ENCODE measurements around the gene GRIPAP1.

Gene GRIPAP1

DNA sequence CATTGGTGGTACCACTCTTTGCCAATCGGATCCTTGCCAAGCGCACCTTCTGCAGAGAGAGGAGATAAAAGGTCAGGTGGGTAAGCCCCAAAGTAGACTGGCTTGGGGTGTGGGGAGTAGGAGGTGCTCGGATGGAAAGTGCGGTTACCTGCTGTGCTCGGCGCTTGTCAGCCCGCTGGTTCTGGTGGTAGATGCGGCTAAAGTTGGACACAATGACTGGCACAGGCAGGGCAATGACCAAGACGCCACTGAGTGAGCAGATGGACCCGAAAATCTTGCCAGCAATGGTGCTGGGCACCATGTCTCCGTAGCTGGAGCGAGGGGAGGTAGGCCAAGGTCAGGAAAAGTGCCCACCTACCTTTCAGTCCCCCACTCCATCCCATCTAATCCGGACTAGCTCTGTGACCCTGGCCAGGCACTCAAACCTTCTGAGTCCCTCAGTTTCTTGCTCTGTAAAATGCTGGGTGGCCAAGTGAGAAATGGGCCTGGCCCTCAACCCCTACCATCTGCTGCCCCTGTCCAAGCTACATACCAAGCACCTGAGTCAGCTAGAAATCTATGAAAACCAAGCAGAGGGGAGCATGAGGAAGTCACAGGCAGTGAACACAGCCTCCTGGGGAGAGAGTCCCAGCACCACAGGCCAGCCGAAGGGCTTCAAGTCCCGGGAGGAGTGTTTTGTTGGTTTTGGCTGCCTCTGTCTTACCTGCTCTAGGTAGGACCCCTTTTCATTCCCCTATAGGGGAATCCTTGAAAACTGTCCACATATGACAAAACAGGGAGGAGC, 35.1 kb downstream of the GRIPAP1 start:
- DNase-seq (ENCODE audit: low read depth, low spot score) = no peak
- H3K4me3 ChIP-seq (ENCODE audit: low read length) = no peak overlapping the region

DNA sequence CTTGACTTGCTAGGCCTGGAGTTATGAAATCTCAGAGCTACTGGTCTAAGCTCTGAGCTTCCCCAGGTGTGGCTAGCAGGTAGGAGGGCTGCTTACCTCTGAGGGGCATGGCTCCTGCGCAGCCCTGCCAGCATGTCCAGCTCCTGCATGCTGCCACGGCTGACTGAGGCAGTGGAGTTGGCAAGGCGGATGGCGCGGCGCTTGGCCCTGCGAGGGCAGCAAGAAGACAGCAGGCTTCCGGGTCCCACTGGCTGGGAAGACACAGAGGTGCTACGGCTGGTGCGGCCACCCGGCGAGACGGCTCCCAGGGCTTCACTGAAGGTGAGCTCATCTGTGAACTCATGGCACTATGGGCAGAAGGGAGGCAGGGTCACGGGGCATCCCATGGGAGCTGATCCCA, 36.1 kb downstream of the GRIPAP1 start:
- no peak overlapping the region for H3K4me3 ChIP-seq (ENCODE audit: low read length)
- no peak for DNase-seq (ENCODE audit: low read depth, low spot score)

DNA sequence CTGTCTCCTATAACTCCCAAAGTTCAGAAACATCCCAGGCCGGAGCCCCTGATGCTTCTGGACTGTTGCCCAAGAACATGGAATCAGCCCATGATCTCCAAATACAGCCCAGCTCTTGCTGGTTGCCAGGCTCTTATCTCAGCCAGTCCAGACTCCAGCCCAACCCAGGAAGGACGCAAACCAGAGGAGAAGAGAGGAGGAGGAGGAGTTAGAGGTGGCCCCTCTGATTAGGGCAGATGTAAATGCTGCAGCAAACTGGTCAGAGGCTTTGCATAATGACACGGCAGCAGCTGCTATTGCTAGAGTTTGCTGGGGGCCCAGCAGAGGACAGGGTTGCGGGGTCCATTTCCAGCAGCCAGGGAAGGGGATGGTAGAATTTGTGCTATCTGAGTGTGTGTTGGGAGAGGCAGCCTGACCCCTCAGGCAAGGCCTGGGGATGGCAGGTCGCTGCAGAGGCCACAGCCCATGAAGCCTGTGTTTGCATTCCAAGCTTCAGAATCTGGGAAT, 40.4 kb downstream of the GRIPAP1 start:
- no peak for DNase-seq (ENCODE audit: low read depth, low spot score)
- no peak overlapping the region for H3K4me3 ChIP-seq (ENCODE audit: low read length)

DNA sequence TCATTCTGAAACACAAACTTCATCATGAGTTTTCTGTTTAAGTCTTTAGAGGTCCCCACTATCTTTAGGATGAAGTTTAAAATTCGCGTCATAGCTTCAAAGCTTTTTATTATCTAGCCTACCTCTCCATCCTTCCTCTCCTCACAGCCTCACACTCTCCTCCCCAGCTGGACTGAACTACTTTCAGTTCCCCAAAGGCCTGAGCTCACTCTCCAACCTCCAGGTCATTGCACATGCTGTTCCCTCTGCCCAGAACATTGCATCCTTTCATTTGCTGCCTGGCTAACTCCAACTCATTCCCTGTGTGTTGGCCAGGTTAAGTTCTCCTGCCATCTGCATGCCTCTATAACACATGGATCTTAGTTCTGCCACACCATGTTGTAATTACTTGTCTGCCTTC, 41.8 kb downstream of the GRIPAP1 start:
- no peak overlapping the region for H3K4me3 ChIP-seq (ENCODE audit: low read length)
- no peak for DNase-seq (ENCODE audit: low read depth, low spot score)

DNA sequence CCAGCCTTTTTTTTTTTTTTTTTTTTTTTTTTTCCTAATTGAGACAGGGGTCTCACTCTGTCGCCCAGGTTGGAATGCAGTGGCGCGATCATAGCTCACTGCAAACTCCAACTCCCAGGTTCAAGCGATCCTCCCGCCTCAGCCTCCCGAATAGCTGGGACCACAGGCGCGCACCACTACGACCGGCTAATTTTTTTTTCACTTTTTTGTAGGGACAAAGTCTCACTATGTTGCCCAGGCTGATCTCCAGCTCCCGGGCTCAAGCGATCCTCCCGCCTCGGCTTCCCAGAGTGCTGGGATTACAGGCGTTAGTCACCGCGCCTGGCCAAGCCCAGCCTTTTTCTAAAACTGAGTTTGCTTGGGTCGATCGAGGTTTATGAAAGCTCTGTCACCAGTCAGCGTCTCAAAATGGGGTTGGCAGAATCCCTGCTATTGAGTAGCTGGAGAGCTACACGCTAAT, 43.4 kb downstream of the GRIPAP1 start:
- peak overlapping the region; percentile 72 for H3K4me3 ChIP-seq (ENCODE audit: low read length)
- no peak for DNase-seq (ENCODE audit: low read depth, low spot score)

DNA sequence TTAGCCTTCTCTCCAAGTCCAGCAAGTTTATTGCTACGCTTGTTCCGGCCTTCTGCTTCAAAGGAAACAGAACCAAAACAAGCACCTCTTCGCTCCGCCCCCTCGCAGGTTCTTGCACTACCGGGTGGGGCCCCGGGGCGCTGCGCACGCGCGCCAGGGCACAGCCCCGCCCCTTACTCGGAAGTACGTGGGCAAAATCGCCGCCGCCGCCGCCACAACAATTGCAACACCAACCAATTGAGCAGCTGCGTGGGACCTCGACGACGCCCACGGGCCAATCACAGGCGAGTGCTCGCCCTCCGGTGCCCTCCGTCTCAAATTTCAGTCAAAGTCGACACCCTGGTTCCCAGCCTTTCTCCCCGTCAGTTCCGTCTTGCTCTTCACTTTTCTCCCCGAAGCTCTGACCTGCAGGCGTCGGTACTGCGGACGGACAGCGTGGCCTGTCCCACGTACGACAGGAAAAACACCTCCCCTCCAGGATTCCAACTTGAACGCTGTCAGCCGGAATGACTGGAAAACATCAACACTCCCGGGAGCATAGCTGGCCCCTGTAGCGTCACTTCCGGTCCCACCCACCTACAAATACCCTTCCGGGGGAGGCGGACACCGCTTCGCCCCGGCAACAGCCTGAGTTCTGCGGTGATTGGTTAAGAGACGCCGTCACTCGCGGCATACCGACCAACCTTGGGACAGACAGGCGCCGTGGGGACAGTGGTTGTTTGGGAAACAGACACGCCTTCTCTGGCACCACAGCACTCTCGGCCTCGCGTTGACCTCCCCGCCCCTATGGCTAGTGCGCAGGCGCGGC, 44.0 kb downstream of the GRIPAP1 start:
- peak; percentile 96 for DNase-seq (ENCODE audit: low read depth, low spot score)
- H3K4me3 ChIP-seq (ENCODE audit: low read length) = peak overlapping the region; percentile 72

DNA sequence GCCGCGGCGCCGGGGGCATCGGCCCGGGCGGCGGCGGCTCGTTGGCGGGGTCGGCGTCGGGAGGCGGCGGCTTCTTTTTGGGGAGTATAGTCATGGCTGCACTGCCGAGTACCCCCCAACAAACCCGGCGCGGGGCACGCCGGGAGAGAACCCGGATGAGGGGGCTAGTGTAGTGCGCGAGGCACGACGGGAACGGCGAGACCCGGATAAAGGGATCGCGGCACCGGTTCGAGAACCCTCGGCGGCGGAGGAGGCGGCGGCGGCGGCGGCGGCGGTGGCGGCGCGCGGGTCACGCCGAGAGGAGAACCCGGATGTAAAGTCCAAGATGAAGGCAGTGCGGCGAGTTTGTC, 44.6 kb downstream of the GRIPAP1 start, which contains the start of gene OTUD5:
TSS of gene OTUD5 (minus strand) at position 131 of the 350 bp plus-strand sequence. CDS start at position 94, 37 bp downstream.
- DNase-seq (ENCODE audit: low read depth, low spot score) = peak; percentile 65
- peak within 1 kb of the TSS; percentile 72 for H3K4me3 ChIP-seq (ENCODE audit: low read length)

DNA sequence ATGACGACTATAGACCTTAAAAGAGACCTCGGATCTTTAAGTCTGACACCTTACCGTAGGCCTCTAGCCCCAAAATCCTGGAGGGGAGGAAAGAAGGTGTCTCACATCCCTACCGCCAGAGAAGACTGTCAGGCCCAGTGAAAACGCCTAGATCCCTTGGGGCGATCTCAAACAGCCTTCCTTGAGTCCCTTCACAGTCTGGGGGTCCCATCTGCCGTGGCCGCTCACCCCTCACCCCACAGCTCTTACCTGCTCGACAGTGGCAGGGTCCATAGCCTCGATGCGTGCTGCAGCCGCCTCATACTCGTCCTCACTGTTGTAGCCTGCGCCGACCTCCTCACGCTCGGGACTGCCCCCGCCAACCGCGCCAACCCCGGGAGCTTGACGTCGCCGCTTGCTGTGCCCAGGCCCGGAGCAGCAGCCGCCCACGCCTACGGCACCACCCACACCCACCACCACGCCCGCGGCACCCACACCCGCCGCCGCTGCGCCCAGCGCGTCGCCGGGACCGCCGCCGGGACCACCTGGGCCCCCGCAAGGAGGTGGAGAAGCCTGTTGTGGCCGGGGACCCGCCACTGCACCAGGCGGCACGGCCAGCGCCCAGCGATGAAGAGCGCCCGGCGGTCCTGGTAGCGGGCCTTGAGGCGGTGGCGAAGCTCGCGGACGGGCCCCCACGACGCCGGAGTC, 45.2 kb downstream of the GRIPAP1 start:
- no peak for DNase-seq (ENCODE audit: low read depth, low spot score)
- peak overlapping the region; percentile 72 for H3K4me3 ChIP-seq (ENCODE audit: low read length)

DNA sequence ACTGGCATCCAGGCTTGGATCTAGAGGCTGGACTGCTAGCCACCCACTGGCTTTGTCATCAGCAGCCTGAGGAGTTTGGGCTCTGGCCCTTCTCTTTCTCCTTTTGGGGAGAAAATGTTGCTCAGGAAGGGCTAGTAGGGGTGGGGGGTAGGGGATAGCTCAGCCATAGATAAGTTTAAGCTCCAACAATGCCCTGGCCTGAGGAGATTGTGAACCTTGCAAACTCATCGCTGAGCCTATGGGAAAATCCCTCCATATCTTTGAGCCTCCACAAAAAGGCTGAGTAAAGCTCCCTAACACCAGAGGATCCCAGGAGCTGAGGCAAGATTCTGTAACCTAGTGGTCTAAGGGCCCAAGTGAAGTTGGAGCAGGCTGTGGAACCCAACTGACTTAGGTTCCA, 53.5 kb downstream of the GRIPAP1 start:
- no peak overlapping the region for H3K4me3 ChIP-seq (ENCODE audit: low read length)
- no peak for DNase-seq (ENCODE audit: low read depth, low spot score)

DNA sequence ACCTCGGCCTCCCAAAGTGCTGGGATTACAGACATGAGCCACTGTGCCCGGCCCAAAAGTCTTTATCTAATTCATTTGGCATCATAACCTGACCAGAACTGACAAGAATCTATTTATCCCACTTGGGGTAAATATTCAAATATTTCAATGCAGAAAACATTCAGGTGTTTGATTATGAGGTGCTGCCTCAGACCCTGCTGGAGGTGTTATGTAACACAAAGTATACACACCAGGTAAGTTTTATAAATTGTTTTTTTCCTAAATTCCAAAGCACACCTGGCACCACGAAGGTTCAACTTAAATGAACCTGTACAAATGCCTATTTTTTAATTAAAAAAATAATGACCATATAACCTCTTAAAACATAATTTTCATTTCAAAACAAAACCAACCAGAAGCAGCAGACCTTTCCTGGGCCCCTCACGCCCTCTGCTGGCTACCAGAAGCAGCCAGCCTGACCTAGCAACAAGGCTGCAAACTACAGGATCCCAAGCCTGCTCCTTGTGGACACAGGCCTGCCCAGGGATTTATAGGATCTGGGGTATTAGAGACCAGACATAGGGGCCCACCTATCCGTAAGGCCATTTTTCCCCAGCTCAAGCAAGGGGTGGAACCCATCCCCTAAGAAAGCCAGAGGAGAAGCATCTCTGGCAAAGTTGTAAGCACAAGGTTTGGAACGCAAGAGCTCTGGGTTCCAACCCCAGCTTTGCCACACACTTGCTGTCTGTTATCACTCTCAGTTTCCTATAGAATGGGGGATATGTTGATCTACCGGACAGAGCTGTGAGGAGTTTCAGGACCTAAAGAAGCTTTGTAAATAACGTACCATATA, 56.3 kb downstream of the GRIPAP1 start:
- no peak for DNase-seq (ENCODE audit: low read depth, low spot score)

DNA sequence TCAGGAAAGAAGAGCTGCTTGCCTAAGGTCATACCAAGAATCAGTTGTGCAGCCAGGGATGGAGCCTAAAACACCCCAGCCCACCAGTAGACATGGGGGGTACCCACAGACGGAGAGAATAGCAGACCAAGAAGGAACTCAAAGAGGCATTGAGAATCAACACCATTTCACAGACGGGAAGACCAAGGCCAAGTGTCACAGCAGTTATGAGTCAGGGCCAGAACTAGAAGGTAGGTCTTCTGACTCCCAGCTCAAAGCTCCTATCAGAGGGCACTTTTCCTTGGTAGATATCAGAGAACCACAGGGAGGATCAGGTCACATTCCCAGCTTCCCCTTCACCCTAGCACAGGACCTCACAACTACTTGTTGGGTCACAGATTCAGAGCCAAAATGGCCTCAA, 59.2 kb downstream of the GRIPAP1 start:
- no peak for DNase-seq (ENCODE audit: low read depth, low spot score)
- no peak overlapping the region for H3K4me3 ChIP-seq (ENCODE audit: low read length)

More for the DNA sequence above, 56.3 kb downstream of the GRIPAP1 start:
- no peak overlapping the region for H3K4me3 ChIP-seq (ENCODE audit: low read length)

DNA sequence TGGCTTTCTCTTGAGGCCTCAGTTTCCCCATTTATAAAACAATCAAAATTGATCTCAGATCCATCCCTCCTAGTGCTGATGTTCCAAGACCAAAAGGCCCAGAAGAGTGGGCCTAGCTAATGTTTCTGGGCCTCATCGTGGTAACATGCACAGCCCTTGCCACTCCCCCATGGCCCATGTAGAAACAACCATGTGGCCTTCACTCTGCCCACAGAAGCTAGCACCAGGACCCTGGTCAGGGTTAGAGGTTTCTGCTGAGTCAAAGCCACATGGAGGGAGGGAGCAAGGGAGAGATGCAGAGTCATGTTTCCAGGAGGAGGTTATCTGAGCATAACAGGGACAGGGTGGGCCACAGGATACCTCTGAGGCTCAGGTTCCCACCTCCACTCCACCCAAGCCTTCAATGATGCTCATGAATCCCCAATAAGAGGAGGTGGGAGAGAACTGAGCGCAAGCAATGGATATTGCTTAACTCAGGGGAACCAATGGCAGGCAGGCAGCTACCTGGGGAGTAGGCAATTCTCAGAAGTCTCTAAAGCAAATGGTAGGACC, 61.6 kb downstream of the GRIPAP1 start:
- DNase-seq (ENCODE audit: low read depth, low spot score) = no peak
- H3K4me3 ChIP-seq (ENCODE audit: low read length) = no peak overlapping the region

DNA sequence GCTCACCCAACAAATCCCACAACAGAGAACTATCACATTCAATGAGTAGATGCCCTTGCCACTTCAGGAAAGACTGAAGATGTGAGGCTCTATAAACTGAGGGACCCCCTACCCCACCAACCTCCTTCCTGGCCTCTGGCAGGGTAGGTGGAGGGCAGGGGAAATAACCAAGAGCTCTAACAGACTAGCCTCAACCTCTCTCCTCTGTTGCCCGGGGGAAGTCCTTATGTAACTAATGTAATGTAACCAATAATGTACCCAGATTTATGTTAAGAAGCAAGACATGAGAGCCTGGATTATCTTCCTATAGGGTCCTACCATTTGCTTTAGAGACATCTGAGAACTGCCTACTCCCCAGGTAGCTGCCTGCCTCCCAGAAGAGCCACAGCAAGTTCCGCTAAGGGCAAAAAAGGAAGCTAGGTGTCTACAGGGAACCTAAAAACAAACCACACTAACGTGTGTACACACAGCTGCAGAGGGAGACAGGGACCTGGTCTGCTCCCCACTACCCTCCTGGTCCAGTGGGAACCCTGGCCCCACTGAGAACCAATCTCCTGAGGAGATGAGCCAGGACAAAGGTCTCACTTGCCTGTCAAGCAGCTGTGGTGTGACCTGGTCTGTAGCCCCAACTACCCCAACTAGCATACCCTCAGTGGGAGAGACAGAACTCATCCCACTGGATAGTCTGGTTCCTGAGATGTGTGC, 62.4 kb downstream of the GRIPAP1 start:
- no peak overlapping the region for H3K4me3 ChIP-seq (ENCODE audit: low read length)
- peak; percentile 44 for DNase-seq (ENCODE audit: low read depth, low spot score)

DNA sequence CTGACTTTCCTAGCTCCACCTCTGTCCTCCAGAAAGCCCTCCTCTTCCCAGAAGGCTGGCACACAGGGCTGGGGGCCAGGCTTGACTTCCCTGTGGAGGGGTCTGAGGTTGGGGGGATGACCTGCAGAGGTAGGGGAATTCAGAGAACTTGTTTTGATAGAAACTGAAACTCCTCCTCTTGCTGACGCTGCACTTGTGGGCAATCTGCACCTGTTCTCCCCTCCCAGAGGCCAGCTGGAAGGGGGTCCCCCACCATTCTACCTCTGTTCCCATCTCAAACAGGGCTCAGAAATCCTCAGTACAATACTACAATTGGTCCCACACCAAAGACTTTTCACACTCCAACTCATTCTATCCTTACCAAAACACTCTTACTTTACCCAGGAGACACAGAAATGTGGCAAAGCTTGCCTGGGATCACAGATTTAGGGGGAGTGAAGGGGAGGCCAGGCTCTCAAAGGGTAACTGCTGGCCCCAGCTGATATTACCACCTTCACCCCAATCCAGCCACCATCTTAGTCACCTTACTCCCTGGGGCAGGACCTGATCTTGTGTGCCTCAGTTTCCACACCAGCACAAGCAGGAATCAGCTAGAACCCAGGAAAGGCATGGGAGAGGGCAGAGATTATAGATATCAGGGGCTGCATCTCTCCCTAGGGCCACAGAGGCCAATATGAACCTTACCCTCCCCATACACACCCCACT, 63.2 kb downstream of the GRIPAP1 start:
- DNase-seq (ENCODE audit: low read depth, low spot score) = no peak
- no peak overlapping the region for H3K4me3 ChIP-seq (ENCODE audit: low read length)

DNA sequence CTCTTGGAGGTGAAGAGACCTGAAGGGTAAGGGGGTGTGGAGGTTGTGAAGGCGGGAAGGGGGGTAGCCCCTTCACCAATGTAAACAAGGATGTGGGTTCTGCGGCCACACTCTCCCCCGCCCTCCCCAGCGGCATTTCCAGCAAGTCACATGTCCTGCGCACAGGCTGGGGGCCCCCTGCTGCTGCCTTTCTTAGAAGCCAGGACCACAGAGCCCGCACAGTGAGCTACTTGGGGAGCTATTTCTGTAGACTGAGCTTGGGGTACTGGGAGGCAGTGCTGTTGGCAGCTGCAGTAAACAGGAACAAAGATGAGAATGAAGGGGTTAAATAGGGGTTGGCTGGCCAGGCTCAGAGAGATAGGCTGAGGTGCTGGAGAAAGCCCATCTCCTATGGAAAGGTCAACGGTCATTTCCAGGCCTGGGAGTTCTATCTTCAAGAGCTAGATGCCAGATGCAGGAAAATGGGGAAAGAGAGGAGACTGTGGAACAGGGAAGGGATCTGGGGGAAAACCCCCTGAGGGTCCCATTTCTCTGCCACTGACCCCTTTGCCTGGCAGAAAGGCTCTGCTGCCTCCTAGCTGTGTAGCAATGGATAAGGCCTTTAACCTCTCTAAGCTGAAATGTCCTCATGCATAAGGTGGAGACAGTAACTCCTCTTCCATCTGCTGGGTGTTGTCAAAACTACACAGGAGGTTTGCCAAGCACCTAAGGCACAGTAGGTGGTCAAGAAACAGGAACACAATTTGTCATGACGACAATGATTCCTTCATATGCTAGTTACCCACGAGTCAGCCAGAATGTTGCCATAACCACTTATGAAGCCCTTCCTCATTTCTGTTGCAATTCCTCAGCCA, 64.8 kb downstream of the GRIPAP1 start:
- DNase-seq (ENCODE audit: low read depth, low spot score) = peak; percentile 83
- H3K4me3 ChIP-seq (ENCODE audit: low read length) = peak overlapping the region; percentile 11; the same call in 1 of the 2 replicates

DNA sequence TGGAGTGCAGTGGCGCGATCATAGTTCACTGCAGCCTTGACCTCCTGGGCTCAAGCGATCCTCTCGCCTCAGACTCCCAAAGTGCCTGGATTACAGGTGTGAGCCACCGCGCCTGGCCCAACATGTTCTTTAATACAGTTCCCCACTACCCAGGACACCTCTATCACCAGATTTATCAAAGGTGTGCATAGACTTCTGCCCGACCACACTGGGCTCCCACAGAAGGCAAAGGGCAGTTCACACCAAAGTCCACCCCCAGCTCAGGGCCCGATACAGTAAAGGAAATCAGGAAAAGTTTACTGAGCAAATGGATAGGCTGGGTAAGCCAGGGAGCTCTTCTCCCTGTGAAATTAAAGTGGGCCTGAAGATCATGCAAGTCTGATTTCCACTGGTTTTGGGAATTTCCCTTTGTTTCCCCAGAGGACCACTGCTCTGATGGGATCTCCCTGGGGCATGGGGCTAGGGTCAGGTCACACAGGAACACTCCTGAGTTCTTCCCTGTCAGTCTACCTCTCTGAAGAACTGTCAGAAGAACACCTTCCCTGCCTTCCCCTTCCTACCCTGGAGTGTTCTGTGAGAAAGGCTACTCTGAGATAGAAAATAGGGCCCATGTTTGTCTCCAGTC, 65.5 kb downstream of the GRIPAP1 start:
- H3K4me3 ChIP-seq (ENCODE audit: low read length) = no peak overlapping the region
- no peak for DNase-seq (ENCODE audit: low read depth, low spot score)
